Epidermal melanocyte (primary cell): ENCODE data around the gene ATP10A.
"Not testable (repeated sequence)": the region's sequence is repeated elsewhere in the genome, so short reads cannot be mapped to it uniquely, and the experiment has no call there.

ENCODE experiments used
- DNase-seq: peaks from one replicate; pipeline ENCODE4 v3.0.0; 2011; ENCODE audit warnings: low spot score; ENCODE audit not compliant: insufficient read length

The ATP10A gene

GRCh38 chr15:25774871-25775270, 88.3 kb downstream of the ATP10A start:
- no peak for DNase-seq

GRCh38 chr15:25773248-25773647, 89.9 kb downstream of the ATP10A start:
- DNase-seq, result no peak

GRCh38 chr15:25772500-25772899, 90.6 kb downstream of the ATP10A start:
- no peak for DNase-seq

DNA sequence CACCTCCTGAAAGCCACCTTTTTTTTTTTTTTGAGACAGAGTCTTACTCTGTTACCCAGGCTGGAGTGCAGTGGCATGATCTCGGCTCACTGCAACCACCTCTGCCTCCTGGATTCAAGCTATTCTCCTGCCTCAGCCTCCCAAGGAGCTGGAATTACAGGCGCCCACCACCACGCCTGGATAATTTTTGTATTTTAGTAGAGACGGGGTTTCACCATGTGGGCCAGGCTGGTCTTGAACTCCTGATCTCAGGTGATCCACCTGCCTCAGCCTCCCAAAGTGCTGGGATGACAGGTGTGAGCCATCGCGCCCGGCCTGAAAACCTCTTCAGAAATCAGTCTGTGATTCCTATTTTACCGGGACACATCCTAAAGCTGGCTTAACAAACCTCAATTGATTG, 91.4 kb downstream of the ATP10A start:
- DNase-seq, result not testable (repeated sequence)

DNA sequence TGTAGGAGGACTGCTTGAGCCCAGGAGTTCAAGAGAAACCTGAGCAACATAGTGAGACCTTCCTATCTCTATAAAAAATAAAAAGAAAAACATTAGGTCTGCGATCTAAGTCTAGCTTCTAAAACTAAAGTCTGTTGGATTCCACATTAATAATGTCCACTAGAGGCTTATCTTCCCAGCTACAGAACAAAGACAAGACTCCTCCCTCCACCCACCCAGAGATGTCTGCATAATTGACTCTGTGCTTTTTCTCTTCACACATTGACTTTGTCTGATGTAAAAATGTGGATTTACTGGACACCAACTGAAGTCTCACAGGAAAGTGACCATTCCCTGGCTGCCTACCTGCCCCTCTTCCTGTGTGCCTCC, 91.8 kb downstream of the ATP10A start:
- no peak for DNase-seq

DNA sequence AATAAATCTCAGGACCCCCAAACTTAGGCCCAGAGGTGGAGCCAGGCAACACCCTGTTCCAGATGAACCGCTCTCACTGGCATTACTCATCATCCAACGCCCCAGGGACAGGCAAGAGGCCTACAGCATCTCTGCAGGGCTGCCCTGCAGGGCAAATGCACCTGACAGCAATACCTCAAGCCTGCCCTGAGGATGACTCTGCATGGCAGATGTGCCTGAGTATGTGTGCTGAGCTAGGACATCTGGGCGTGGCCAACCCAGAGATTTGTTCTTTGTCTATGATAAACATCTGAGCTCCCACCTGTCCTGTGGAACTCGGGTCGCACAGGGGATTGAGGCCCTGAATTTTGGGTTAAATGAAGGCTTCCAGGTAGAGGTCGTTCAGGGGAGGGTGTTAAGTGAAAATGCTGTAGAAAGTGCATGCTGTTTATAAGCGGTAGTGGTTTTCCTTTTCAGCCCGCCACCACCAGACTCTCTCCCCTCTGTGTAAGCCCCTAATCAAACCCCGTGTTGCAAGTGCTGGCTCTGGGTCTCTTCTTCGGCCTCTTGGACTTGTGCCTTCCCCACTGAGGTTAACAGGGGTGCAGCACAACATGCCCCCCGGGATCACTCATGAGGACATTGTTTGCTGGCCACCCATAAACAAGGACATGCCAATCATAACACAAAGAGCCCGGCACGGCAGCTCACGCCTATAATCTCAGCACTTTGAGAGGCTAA, 92.3 kb downstream of the ATP10A start:
- DNase-seq, result no peak

DNA sequence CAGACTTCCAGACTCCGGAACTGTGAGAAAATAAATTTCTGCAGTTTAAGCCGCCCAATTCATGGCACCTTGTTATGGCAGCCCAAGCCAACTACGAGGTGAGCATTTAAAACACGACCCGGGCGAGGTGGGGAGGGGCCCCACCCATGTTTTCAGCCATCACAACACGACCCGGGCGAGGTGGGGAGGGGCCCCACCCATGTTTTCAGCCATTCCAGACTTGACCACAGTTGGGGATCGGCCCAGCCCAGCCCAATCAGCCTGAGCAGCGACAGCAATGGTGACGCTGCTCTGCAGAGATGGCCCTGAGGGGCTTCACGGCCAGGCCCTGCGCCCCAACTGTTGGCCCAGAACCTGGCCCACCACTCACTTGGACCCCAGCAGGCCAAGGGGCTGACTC, 93.1 kb downstream of the ATP10A start:
- no peak for DNase-seq

DNA sequence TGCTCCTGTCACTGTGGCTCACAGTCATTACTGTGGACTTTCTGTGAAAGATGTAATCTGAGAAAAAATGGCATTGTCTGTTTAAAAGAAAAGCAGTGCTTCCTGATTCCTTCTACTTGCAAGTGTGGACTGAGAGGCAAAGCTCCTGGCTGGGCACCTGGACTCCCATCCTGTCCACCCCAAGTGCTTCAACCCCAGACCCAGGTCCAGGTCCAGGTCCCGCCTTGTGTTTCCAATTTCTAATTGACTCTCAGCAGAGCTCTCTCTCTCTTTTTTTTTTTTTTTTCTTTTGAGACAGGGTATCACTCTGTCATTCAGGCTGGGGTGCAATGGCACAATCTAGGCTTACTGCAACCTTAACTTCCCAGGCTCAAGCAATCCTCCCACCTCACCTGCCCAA, 94.9 kb downstream of the ATP10A start:
- no peak for DNase-seq

- DNase-seq, result no peak
These were observed 95.6 kb downstream of the ATP10A start for GRCh38 chr15:25767356-25768151.

GRCh38 chr15:25766417-25766816, 96.7 kb downstream of the ATP10A start:
- DNase-seq, result no peak

DNA sequence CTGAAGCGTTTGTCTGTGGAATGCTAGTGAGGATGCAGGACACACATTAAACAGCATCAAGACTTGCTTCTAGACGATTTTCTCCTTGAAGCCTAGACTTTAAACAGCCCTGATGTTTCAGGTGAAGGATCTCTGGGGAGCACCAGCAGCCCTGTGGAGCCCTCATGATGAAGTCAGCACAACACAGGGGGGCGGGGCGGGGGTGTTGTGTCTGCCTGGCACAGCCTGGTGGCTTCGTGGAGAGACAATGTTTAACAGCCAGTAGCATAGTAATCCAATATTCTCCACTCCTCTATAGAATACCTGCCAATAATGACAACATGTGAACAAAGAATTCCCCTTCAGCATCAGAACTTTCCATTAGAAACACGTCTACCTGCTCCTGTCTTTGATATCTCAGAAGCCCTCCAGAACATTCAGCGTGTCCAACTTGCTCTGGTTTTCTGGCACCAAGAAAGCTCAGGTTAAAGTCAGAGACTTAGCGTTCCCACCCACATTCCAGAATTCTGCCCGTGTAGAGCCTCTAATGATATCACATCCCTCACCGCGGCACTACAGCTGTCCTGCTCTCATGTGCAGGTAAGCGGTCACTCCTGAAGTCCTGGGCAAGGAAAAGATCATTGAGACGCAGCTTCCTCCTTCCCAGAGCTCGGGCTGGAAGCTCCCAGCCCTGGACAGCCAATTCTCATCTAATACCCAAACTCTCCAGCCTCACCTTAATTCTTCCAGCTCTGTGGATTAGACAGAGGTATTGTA, 98.0 kb downstream of the ATP10A start:
- DNase-seq, result no peak

GRCh38 chr15:25763954-25764353, 99.2 kb downstream of the ATP10A start:
- DNase-seq, result no peak

GRCh38 chr15:25763331-25763751, 99.8 kb downstream of the ATP10A start:
- DNase-seq, result no peak

- no peak for DNase-seq
These were observed 101.0 kb downstream of the ATP10A start for GRCh38 chr15:25761971-25762662.

- DNase-seq, result no peak
These were observed 103.7 kb downstream of the ATP10A start for GRCh38 chr15:25759421-25759820.

GRCh38 chr15:25758612-25759011, 104.5 kb downstream of the ATP10A start:
- not testable (repeated sequence) for DNase-seq

GRCh38 chr15:25743548-25744275, 119.4 kb downstream of the ATP10A start:
- DNase-seq, result no peak

DNA sequence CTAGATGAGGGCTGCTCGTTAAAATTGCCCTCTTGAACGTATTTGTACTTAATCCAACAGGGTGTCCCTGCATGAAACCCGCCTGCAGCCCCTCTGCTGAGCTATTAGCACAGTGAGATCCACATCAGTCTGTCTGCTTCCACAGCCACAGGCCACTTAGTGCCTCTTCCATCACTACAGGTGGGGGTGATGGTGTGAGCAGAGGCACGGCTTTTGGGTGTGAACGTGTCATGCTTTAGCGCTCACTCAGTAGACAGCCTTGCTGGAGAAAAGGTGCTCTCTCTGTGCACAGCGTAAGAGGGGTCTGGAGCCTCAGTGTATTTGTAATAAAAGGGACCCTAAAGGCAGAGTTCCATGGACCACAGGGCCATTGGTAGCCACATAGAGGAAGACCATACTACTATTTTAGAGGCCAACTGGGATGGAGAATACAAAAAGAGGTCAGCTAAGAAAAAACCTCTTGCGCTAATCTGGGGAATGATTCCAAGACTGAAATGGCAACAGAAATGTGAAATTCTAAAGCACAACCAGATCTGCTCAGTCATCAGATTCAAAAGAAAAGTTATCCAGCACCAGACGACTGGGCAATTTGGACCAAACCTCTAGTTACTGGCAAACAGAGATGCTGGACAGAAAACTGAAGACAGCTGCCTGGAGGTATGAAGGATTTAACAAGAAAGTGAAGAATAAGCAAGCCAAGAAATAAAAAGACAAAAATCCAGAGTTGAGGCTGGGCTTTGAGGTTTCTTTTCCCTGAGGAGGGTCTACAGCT, 120.2 kb downstream of the ATP10A start:
- DNase-seq, result no peak

GRCh38 chr15:25742041-25742730, 120.9 kb downstream of the ATP10A start:
- DNase-seq, result no peak

DNA sequence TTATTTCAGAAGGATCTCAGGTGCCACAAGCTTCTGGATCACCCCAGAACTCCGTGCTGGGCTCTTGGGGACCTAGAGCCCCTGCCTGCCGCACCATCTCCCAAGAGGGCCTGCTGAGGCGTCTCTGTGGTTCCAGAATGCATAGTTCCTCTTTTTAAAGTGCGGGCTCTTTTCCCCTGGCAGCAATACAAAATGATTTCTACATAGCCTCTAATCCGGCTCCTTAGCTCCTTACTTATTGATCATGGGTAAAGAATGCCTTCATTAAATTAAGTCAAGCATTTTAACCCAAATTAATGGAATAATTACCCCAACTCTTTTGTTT, 121.9 kb downstream of the ATP10A start:
- no peak for DNase-seq
